ENCODE results near the gene RFK.

RFK gene

DNA sequence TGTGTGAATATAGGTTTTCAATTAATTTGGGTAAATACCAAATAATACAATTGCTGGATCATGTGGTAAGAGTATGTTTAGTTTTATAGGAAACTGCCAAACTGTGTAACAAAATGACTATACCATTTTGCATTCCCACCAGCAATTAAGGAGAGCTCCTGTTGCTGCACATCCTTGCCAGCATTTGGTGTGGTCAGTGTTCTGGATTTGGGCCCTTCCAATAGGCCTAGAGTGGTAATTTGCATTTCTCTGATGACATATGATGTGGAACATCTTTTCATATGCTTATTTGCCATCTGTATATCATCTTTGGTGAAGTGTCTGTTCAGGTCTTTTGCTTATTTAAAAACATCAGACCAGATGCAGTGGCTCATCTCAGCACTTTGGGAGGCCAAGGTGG lies 11.6 kb upstream of the RFK start:
- FAIRE-seq = no peak

DNA sequence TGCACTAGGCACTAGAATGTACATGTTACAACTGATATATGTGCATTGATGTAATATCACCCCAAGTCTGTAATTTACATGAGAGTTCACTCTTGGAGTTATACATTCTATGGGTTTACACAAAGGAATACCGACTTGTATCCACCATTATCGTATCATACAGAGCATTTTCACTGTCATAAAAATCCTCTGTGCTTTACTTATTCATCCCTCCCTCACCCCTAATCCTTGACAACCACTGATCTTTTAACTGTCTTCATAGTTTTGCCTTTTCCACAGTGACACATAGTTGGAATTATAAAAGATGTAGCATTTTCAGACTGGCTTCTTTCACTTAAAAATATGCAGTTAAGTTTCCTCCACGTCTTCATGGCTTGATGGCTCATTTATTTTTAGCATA lies 11.1 kb upstream of the RFK start:
- FAIRE-seq = no peak

DNA sequence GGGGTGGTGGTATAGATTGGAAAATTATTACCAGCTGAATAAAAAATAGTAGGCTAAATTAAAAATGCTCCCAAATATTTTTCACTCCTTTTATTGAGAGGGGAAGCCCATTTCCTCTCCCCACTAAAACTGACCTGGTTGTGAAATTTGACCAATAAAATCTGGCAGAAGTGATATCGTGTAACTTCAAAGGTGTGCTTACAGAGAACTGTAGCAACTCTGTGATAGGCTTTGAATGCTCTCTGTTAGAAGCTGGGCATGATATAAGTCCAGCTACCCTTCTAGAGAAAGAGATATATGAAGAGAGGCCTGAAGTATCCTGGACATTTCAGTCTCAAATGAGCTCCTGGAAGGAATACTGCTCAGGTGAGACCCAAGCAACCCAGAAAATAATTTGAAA lies 10.2 kb upstream of the RFK start:
- FAIRE-seq = no peak

DNA sequence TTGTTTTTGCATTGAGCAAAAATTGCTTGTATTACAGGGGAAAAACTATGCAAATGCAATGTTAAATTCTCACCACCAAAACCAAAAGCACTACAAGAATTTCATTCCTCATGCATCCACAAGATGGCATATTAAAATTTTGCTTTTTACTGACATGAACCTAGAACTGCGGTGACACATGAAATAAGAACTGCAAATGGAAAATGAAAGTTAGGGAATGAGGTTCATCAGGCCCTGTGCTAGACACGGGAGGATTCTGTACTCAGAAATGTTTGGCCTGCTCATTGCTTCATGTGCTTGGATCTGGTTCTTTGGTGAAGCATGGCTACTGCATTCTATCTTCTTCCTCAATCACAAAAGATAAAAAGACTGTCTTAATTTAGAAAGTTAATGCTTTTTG lies 9.1 kb upstream of the RFK start:
- FAIRE-seq = peak; percentile 67

DNA sequence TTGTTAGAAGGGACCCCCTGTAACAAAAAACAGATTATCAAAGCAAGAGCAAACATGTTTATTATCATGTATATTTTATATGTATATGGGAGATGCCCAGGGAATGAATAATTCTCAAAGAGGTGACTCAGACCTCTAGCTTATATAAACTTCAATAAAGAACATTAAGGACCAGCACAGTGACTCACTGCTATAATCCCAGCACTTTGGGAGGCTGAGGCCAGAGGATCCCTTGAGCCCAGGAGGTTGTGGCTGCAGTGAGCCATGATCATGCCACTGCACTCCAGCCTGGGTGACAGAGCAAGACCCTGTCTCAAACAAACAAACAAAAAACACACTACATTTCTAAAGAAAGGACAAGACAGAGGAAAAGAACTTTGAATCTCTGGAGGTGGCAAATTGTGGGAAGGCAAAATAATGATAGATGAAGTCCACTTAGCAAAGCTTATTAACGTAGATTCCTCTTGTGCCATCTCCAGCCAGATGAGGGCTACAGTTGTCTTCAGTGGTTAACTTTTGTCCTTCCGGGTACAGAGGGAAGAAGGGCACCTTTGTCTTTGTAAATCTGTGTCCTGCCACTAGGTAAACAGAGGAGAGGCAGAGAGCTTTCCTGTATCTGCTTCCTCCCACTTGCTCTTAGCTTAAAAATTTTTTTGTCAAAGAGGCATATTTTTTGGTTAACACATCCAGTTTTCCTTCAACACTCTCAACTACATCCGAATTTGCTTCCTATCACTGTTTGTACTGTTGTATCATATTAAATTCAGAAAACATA lies 7.5 kb upstream of the RFK start:
- FAIRE-seq = no peak

DNA sequence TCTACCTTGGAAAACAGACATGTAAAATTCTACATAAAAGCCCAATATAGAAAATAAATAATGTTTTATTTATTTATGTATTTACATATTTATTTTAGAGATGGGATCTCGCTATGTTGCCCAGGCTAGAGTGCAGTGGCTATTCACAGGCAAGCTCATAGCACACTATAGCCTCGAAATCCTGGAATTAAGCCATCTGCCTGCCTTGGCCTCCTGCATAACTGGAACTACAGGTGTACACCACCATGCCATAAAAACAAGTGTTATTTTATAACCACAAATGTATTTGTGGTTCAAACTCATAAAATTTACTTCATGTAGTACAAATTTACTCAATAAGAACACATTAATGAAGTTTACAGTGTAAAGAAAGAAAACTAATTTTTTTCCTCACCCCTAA lies 7.0 kb upstream of the RFK start:
- no peak for FAIRE-seq

DNA sequence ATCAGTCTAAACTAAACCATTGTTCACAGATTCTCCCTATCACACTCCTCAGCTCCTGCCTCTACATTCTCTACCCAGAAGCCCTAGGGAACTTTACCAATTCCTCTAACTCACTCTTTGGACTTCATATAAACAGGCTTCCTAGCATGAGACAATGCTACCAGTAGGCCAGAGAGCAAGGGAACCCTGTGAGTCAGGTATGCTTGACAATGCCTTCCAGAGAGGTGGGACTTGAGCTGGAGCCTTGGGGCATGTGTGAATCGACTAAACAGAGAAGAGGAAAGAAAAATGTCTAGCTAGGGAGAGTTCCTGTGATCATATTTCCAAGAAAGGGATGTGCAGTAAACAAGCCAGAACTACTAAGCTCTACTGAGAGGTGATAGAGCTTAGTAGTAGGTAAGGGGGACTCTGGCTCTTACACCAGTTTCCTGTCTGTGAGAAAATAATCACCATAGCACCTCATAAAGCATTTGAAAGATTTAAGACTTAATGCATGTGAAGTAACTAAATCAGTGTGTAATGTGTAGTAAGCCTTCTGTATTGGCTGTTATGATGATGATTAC lies 6.4 kb upstream of the RFK start:
- FAIRE-seq = no peak

DNA sequence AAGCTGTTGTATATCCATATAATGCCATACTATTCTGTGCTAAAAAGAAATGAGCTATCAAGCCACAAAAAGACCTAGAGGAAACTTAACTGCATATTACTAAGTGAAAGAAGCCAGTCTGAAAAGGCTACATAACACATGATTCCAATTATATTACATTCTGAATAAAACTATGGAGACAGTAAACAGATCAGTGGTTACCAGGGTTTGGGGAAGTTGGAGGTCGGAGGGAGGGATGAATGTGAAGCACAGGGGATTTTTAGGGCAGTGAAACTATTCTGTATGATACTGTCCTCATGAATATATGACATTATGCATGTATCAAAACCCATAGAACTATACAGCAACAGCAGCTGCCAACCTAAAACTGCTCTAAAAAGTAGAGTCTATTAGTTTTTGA lies 5.6 kb upstream of the RFK start:
- no peak for FAIRE-seq

DNA sequence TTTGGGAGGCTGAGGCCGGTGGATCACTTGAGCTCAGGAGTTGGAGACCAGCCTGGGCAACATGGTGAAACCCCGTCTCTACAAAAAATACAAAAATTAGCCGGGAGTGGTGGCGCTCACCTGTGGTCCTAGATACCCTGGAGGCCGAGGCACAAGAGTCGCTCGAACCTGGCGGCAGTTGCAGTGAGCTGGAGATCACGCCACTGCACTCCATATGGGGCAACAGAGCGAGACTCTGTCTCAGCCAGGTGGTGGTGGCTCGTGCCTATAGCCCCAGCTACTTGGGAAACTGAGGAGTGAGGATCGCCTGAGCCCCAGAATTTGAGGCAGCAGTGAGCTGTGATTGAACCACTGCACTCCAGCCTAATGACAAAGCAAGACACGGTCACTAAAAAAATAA lies 2.4 kb upstream of the RFK start:
- FAIRE-seq = no peak

DNA sequence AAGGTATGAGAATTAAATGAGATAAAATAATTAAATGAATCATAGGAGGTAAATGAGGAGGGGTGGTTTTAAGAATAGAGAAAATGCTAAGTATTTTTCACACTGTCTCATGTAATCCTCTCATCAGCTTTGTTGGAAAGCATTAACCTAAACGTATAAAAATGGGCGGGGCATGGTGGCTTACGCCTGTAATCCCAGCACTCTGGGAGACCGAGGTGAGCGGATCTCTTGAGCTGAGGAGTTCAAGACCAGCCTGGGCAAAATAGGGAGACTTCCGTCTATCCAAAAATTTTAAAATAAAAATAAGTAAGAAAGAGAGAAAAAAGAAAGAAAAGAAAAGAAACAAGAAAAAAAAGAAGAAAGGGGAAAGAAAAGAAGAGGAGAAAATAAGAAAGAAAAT lies 1.9 kb upstream of the RFK start:
- no peak for FAIRE-seq

DNA sequence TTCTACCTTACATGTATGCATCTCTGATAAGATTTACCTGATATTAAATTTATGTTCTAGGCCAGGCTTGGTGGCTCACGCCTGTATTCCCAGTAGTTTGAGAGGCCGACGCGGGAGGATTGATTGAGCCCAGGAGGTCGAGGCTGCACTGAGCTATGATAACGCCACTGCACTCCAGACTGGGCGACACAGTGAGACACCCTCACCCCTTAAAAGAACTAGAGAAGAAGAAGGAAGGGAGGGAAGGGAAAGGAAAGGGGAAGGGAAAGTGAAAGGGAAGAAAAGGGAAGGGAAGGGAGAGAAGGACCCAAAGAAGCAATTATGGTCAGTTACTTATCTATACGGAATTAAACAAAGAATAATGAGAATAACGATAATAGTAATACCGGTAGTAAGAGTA lies 1.2 kb upstream of the RFK start:
- FAIRE-seq = no peak

DNA sequence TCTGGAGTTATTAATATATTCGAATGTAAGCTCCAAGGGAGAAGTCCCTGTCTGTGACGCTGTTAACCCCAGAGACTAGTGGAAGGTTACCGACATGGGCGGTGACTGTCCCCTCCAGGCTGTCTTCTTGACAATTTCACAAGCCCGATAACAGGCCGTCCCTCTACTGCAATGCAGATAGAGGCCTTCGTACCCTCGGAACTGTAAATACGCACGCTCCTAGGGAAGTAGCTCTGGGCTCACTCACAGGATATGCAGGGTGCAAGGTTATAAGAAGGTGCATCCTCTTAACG lies 680 bp upstream of the RFK start:
- no peak for FAIRE-seq

DNA sequence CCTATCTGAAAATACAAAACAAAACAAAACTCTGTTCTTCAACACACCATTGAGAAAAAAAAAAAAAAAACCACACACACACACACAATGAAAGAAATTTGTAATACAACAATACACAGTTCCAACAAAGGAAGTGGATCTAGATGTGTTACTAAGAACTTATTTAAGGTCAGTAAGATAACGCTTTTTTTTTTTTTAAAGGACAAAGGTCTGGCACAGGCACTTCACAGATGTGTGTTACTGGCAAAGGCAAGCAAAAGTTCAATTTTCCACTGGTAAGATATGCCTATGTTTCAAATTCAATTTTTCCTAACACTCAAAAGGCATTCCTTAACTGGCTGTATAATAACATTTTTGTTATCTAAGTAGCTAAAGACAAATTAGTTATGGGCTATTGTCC lies 3.6 kb downstream of the RFK start:
- FAIRE-seq = no peak

DNA sequence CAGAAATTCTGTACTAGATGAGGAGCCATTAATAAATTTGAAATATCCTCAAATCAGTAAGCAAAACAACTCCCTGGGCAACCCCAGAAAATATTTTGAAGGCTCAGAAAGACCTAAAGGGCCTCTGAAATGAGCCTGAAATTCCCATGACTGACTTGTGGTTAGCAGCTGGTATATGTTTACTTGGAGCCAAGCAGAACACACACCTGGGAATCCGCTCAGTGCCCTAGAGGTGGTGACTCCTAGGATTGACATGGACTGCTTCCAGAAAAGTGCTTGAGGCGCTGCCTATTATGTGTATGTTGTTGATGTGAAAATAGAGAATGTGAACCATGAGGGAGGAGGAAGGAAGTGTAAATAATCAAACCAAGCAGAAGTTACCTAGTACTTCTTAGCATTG lies 14.7 kb downstream of the RFK start:
- FAIRE-seq = no peak

DNA sequence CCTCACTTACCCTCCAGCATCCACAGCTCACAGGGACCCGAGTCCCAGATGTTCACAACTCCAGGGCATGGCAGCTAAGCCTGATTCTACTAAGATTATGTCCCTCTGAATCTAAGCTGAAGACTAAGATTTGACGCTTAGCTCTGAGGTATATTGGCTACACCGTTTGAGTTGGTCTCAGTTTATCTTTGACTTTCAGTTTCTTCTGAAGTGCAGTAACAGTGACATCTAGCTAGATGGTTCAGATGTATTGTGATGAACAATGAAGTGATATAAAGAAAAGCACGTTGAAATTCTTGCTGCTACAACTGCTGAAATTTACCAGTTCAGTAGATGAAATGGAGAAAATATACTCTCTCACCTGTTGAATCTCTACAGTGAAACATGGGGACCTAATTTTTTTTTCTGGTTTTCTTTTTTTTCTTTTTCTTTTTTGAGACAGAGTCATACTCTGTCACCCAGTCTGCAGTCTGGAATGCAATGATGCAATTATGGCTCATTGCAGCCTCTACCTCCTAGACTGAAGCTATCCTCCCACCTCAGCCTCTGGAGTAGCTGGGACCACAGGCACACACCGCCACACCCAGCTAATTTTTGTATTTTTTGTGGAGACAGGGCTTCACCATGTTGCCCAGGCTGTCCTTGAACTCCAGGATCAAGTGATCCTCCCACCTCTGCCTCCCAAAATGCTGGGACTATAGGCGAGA lies 15.7 kb downstream of the RFK start:
- no peak for FAIRE-seq

DNA sequence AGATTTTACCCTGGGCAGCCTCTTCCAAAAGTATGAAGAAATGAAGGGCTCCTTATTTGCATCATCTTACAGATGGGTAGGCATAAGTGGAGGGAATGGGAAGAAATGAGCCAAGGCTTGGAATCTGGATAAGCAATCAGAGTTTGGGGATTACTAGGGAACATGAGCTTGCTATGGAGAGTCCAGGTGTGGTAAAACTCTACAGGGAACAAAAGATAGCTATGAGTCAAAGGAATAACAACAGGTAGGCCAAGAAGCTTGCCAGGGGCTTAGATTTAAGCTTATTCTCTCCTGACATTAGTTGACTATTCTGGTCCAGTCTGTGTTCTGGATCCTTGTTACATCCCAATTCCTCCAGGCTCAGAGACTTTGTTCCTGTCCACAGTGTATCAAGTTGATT lies 16.4 kb downstream of the RFK start:
- FAIRE-seq = no peak

DNA sequence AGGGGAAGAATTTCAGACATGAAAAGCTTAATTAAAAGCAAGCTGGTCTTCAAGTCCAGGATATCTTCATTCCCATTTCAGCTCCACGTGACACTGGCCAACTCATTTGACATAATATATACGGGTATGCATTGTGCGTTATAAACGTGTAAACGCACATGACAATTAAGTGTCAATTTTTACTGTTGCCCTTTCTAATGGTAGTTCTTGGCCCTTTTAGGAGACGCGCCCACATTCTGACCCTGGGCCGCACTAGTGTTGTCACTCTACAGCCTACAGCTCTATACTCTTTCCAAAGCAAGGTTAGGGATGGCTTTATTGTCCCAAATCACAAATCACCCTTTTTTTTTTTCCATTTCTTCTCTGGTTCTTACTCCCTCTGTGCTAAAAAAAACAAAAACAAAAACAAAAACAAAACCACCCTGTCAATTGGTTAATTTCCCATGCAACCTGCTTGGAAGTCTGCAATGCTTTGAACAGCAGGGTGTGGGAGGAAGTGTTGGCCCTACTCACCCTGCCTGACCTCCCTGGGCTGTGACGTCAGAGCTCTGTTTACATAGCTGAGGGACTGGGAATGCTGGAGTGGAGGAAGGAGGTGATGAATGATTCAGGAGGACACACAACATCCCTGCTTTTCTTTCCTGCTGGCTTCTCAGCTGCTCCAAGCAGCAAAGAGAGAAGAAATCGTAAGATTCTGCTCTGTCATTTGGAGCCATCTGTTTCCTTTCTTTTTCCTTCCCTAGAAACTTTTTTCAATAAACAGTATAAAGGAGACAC lies 19.3 kb downstream of the RFK start:
- FAIRE-seq = no peak

DNA sequence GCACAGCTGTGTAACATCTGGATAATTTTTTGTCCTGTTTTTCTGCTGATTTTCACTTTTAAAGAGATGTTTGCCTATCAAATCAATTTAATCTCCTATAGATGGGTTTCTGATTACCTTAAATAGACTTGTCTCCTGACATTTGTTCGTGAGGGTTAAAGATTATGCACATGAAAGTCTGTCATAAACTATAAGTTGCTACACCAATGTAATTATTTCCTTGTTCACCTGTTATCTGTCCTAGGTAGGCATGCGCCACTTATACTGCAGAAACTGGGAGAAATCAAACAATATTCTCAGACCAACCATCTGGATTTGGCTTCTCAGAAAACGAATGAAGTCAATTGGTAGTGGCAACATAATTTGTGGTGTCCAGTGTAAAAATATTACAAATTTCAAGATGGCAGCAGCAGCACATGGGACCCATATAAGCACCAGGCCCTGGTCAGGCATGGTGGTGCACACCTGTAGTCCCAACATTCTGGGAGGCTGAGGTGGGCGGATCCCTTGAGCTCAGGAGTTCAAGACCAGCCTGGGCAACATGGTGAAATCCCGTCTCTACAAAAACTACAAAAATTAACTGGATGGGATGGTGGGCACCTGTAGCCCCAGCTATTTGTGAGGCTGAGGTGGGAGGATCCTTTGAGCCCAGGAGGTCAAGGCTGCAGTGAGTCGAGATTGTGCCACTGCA lies 20.3 kb downstream of the RFK start:
- no peak for FAIRE-seq

DNA sequence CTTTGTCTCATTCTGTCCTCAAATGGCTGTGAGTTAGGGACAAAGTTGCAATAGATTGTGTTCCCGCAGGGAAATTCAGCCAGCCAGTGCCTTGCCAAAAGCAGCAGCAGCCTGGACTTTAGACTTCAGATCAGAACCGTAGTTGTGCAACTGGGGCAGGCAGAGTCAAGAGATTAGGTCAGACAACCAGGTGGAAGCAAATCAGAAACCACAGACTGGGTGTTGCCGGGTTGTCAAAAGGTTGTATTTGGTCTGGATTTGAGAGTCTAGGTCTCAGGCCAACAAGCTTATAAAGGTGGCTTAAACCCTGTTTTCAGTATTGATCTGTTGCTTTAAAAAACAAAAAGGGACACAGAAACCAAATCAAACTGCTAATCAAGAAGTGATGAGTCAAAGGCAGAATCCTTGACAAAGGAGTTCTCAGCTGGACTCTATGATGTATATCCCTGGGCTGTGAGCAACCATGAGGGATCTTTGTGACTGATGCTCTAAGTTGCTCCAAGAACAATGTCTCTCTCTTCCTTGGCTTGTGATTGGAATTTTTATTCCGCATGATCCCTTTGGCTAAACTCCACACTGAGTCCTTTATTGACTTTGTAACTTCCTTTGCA lies 20.9 kb downstream of the RFK start:
- no peak for FAIRE-seq

DNA sequence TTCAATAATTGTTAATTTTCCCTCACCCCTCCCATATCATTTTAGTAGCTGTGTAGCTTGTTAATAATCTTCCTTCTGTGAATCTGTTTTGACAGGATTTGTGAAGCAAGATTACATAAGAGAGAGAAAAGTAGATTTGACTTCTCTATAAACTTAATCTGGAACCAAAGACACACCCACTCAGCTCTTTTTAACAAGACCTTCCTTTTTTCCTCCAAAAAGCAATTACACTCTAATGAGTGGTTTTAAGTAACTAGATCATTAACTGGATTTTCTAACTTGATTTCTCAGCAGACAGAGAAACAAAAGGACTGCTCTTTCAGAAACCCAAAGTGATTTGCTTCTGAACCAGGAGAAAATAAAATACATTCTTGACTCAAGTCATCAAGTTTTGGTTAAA lies 21.9 kb downstream of the RFK start:
- FAIRE-seq = no peak

DNA sequence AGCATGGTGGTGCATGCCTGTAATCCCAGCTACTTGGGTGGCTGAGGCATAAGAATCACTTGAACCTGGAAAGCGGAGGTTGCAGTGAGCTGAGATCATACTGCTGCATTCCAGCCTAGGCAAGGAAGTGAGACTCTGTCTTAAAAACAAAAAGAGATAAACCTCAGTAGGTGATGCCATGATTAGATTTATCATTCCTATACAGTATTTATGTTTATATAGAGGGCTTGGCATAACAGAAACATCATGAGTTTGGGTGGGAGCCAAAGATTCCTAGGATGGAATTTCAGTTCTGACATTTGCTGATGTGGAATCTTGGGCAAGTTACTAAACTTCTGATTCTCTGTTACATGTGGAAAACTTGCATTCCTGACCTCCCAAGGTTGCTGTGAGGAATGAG lies 22.3 kb downstream of the RFK start:
- FAIRE-seq = no peak

DNA sequence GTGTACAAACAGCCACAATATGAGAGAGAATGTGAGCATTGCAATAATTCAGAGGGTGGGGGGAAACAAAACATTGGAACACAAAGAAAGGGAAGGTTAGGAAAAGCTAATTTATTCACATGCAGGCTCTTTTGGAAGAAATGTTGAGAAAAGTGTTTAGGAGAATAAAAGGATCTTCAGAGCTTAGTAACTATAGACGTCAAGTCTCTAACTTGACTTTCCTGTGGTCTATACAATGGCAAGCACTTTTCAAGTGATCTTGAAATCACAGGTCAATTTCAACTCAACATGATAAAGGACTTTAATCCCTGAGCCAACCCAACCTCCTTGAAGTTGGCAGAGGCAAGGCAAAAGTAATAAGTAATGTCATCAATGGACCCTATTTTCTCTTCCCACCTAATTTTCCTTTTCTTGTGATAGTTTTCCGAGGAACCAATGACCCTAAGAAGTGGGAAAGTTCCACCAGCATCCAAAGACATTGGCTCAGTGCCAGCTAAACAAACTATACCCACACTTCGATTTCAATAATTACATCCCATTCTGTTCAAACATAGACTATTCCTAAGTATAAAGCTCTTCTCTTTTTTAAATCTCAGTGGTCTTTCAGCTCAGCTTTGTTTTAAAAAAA lies 23.7 kb downstream of the RFK start:
- FAIRE-seq = no peak
